Duodenal mucosa (tissue), 2 donors: ENCODE measurements around the gene SLAMF6.

Experiments used
- H3K27ac ChIP-seq: one replicate; pipeline ENCODE4 v1.7.0; 2013; ENCODE audit warnings: low read depth, low read length
- H3K27me3 ChIP-seq, 2 donors: one replicate each; pipeline ENCODE4 v1.7.0; 2013; ENCODE audit warnings: low read length in 2 of 2, control low read depth in 1 of 2; ENCODE audit not compliant: insufficient read depth in 2 of 2, control insufficient read depth in 1 of 2
- H3K36me3 ChIP-seq, 2 donors: one replicate each; pipeline ENCODE4 v1.7.0; 2013; ENCODE audit warnings: low read length in 2 of 2, control low read depth in 1 of 2; ENCODE audit not compliant: insufficient read depth in 2 of 2, control insufficient read depth in 1 of 2
- H3K4me1 ChIP-seq, 2 donors: one replicate each; pipeline ENCODE4 v1.7.0; 2013; ENCODE audit warnings: low read length in 2 of 2, control low read depth in 1 of 2; ENCODE audit not compliant: insufficient read depth in 2 of 2, control insufficient read depth in 1 of 2
- H3K4me3 ChIP-seq, 2 donors: one replicate each; pipeline ENCODE4 v1.7.0; 2013; ENCODE audit warnings: low read length in 2 of 2, low read depth in 1 of 2
- H3K9ac ChIP-seq, 2 donors: one replicate each; pipeline ENCODE4 v1.7.0; 2013; ENCODE audit warnings: low read length in 2 of 2, low read depth in 1 of 2
- H3K9me3 ChIP-seq, 2 donors: one replicate each; pipeline ENCODE4 v1.7.0; 2013; ENCODE audit warnings: low read length in 2 of 2, control low read depth in 1 of 2; ENCODE audit not compliant: control insufficient read depth in 1 of 2

SLAMF6 gene

DNA sequence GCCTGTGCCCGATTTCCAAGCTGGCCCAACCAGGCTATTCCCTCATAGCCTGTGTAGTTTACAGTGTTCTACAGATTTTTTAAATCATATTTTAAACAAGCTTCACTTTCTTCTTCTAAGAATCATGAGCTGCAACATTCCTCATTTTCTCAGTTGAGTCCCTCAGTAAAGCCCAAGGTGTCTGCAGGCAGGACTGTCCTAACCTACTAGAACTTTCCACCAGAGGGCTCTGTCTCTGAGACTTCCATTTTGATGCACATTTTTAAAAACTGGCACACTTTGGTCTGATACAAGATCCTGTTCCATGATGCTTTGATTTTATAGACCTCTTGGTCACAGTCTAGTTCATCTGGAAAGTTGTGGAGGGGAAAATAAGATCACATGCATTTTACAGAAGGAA is 21.6 kb upstream of the SLAMF6 start:
- Histone ChIP-seq H3K9ac (no peak overlapping the region), H3K4me1 (peaks cover 32 to 36% of the 10 kb centered on the region in 2 donors), H3K27me3 (no peaks in the 10 kb centered on the region), H3K27ac (no peak overlapping the region), H3K36me3 (no peaks in the 10 kb centered on the region), H3K9me3 (no peaks in the 10 kb centered on the region), H3K4me3 (no peak overlapping the region)

GRCh38 chr1:160542303-160542945 is 19.4 kb upstream of the SLAMF6 start:
- H3K9me3 ChIP-seq: no peaks in the 10 kb centered on the region
- H3K4me1 ChIP-seq: peaks cover 40 to 43% of the 10 kb centered on the region in 2 donors
- no peak overlapping the region for H3K4me3 ChIP-seq
- no peaks in the 10 kb centered on the region for H3K36me3 ChIP-seq
- H3K27me3 ChIP-seq: no peaks in the 10 kb centered on the region
- H3K9ac ChIP-seq: no peak overlapping the region
- H3K27ac ChIP-seq: no peak overlapping the region

- H3K4me1 ChIP-seq: peaks cover 43 to 45% of the 10 kb centered on the region in 2 donors
- no peaks in the 10 kb centered on the region for H3K9me3 ChIP-seq
- H3K27me3 ChIP-seq: no peaks in the 10 kb centered on the region
- H3K4me3 ChIP-seq: no peak overlapping the region
- no peaks in the 10 kb centered on the region for H3K36me3 ChIP-seq
- H3K27ac ChIP-seq: no peak overlapping the region
- H3K9ac ChIP-seq: peak overlapping the region in 1 of 2 donors; percentile 2
These were observed 18.7 kb upstream of the SLAMF6 start for GRCh38 chr1:160541622-160542302.

DNA sequence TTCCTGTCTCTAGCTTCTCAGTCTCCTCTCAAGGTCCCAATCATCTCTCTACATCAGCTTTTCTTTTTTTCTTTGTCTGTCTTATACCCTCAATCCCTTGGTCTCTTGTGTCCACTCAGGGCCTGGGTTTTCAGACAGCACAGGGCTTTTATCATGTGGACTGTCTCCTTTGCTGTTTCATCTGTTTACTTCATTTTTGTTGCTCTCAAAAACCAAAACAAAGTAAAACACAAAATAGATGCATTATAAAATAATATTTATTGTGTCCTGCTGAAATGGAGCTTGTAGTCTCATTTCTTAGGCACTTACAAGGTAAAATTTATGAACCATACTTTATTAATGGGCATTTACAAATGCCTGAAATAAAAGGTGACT is 17.8 kb upstream of the SLAMF6 start:
- no peaks in the 10 kb centered on the region for H3K27me3 ChIP-seq
- H3K9ac ChIP-seq: peak overlapping the region in 1 of 2 donors; percentile 56
- H3K36me3 ChIP-seq: no peaks in the 10 kb centered on the region
- H3K27ac ChIP-seq: peak overlapping the region; percentile 37
- peak overlapping the region in 1 of 2 donors; percentile 24 for H3K4me3 ChIP-seq
- H3K9me3 ChIP-seq: no peaks in the 10 kb centered on the region
- H3K4me1 ChIP-seq: peaks cover 43 to 49% of the 10 kb centered on the region in 2 donors

DNA sequence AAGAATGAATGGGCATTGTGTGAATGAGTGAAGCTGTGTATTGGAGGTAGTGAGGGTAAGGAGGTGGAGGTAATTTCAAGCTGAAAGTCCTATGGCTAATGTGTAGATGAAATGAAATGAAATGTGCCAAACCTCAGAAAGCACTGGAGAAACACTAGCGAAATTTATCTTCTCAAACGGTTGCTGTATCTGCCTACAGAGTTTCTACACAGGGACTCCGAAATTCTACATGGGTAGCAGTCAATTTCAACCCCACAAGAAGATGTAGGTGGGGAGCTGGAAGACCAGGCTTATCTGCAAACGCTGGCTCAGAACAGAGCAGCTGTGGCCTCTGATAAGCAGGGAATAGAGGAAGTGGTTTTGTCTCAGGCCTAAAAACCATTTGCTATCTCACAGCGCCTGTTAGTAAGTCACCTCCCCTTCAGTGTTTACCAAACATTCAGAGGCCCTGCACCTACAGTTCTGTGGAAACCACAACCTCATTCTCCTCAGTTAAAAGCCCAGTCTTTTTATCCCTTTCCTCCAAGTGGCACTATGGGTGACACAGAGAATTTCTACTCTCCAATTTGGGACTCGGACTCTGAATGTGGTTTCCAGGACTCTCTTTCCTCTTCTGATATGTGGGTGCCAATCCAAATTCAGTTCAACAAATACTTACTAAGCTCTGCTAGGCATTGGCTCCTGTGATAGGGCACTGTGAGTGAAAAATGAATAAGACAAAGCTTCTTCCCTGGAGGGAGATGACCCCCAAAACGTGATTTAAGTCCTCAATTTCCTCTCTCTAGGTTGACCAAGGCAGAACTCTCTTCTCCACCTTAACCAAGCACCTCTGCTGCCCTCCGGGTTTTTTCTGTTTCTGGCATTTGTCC is 17.2 kb upstream of the SLAMF6 start:
- Histone ChIP-seq H3K4me1 (peaks cover 43 to 49% of the 10 kb centered on the region in 2 donors), H3K27ac (peak overlapping the region; percentile 37), H3K9me3 (peaks cover 0 to under 1% of the 10 kb centered on the region in 2 donors), H3K9ac (peak overlapping the region; percentile 26 to 56), H3K4me3 (peak overlapping the region; percentile 40 to 44), H3K27me3 (no peaks in the 10 kb centered on the region), H3K36me3 (no peaks in the 10 kb centered on the region)

DNA sequence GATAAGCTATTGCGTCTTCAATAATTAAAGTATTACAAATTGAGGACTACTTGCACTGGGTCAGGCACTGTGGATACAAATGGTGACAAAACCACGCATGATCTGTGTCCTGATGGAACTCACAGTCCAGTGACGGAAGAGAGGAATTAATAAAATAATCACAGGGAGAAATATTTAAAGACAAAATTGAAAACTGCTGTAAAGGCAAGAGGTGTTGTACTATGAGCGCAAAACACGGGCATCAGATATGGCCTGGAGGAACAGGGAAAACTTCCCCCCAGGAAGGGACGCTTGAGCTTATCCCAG is 16.6 kb upstream of the SLAMF6 start:
- H3K27ac ChIP-seq: peak overlapping the region; percentile 13
- H3K36me3 ChIP-seq: no peaks in the 10 kb centered on the region
- H3K9me3 ChIP-seq: peaks cover 1 to 3% of the 10 kb centered on the region in 2 donors
- peak overlapping the region; percentile 26 to 56 for H3K9ac ChIP-seq
- H3K4me1 ChIP-seq: peaks cover 43 to 49% of the 10 kb centered on the region in 2 donors
- H3K4me3 ChIP-seq: peak overlapping the region; percentile 40 to 44
- no peaks in the 10 kb centered on the region for H3K27me3 ChIP-seq

DNA sequence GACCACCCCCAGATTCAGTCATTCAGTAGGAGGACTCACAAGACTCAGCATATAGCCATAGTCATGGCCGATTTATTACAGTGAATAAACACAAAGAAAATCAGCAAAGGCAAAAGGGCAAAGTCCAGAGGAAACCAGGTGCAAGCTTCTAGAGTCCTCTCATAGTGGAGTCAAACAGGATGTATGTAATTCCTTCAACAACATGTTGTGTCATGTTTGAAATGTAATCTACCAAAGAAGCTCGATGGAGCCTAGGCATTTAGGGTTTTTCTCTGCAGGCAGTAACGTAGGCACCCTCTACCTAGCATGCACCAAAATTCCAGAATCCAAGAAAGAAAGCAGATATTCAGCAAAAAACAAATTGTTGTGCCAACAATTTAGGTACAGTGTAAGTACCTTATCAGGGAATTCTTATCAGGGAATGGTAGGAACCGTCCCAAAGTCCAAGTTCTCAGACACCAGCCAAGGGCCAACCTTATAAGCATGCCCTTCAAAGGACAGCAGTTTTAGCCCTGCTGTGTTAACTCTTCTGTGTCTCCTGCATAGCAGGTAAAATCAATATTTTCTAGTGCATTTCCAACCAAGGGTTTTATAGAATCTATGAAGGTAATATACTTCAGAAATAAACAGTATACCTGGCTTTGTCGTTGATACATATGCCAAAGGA is 16.1 kb upstream of the SLAMF6 start:
- peak overlapping the region in 1 of 2 donors; percentile 26 for H3K9ac ChIP-seq
- H3K36me3 ChIP-seq: no peaks in the 10 kb centered on the region
- no peak overlapping the region for H3K27ac ChIP-seq
- H3K27me3 ChIP-seq: no peaks in the 10 kb centered on the region
- H3K9me3 ChIP-seq: peaks cover 3 to 5% of the 10 kb centered on the region in 2 donors
- peak overlapping the region; percentile 33 to 44 for H3K4me3 ChIP-seq
- H3K4me1 ChIP-seq: peaks cover 43 to 49% of the 10 kb centered on the region in 2 donors

- Histone ChIP-seq H3K36me3 (no peaks in the 10 kb centered on the region), H3K4me1 (peaks cover 40 to 49% of the 10 kb centered on the region in 2 donors), H3K27ac (no peak overlapping the region), H3K4me3 (no peak overlapping the region), H3K9ac (no peak overlapping the region), H3K9me3 (peaks cover 3 to 9% of the 10 kb centered on the region in 2 donors), H3K27me3 (no peaks in the 10 kb centered on the region)
These were observed 14.9 kb upstream of the SLAMF6 start for GRCh38 chr1:160537714-160538665.
